ENCODE measurements around the gene CACNB4.

Gene CACNB4

GRCh38 chr2:151844211-151844896 lies 254.5 kb downstream of the CACNB4 start:
- DNase-seq: no peak

GRCh38 chr2:151843691-151844061 lies 255.2 kb downstream of the CACNB4 start:
- no peak for DNase-seq

- DNase-seq: no peak
Measured at GRCh38 chr2:151842830-151843690, 255.8 kb downstream of the CACNB4 start.

- DNase-seq: no peak
Measured at GRCh38 chr2:151841047-151841424, 257.8 kb downstream of the CACNB4 start.

- DNase-seq: no peak
Measured at GRCh38 chr2:151840216-151841046, 258.4 kb downstream of the CACNB4 start.

GRCh38 chr2:151837926-151838325 lies 260.9 kb downstream of the CACNB4 start:
- no peak for DNase-seq

- DNase-seq: no peak
Measured at GRCh38 chr2:151833984-151834383, 264.9 kb downstream of the CACNB4 start.

- DNase-seq: no peak
Measured at GRCh38 chr2:151830961-151831360, 267.9 kb downstream of the CACNB4 start.

- DNase-seq: no peak
Measured at GRCh38 chr2:151828890-151829324, 269.9 kb downstream of the CACNB4 start.

GRCh38 chr2:151828143-151828889 lies 270.5 kb downstream of the CACNB4 start, which contains the start of gene ARL5A:
ARL5A (minus strand) TSS chr2:151828421; CDS start chr2:151828176, 245 bp downstream.
- DNase-seq: peak; percentile 91 to 93

- DNase-seq: peak in 1 of 2 experiments; percentile 29
Measured at GRCh38 chr2:151827564-151828142, 271.2 kb downstream of the CACNB4 start.

GRCh38 chr2:151826737-151827157 lies 272.1 kb downstream of the CACNB4 start:
- DNase-seq: no peak

GRCh38 chr2:151824886-151825285 lies 274.0 kb downstream of the CACNB4 start:
- DNase-seq: no peak

GRCh38 chr2:151823651-151824050 lies 275.2 kb downstream of the CACNB4 start:
- no peak for DNase-seq

GRCh38 chr2:151819920-151820319 lies 278.9 kb downstream of the CACNB4 start:
- no peak for DNase-seq

- DNase-seq: no peak
Measured at GRCh38 chr2:151817929-151818328, 280.9 kb downstream of the CACNB4 start.

GRCh38 chr2:151816843-151817242 lies 282.0 kb downstream of the CACNB4 start:
- DNase-seq: no peak

- DNase-seq: no peak
Measured at GRCh38 chr2:151815821-151816489, 282.9 kb downstream of the CACNB4 start.

- no peak for DNase-seq
Measured at GRCh38 chr2:151810489-151810888, 288.4 kb downstream of the CACNB4 start.

- no peak for DNase-seq
Measured at GRCh38 chr2:151809073-151809383, 289.8 kb downstream of the CACNB4 start.

GRCh38 chr2:151808258-151809072 lies 290.4 kb downstream of the CACNB4 start:
- no peak for DNase-seq

All from NCI-H2081 (cell line).